Lower leg skin (tissue), 4 donors: Measurements from ENCODE around the gene PLOD1. TPM values are rescaled to one million over a fixed set of nuclear protein-coding genes. Genes with fewer than 3 reads are reported as not detected.
"Not testable (repeated sequence)": the region's sequence is repeated elsewhere in the genome, so short reads cannot be mapped to it uniquely, and the experiment has no call there.

Experiments used
- DNase-seq, 2 donors: peaks; one replicate each; pipeline ENCODE4 v3.0.0-alpha.2; 2019; ENCODE audit warnings: low spot score in 2 of 2
- H3K4me3 ChIP-seq: fragments of 200-600 bp; sonication (generic); 2 replicates; pipeline ENCODE4 v1.5.1; 2017; ENCODE audit warnings: mild to moderate bottlenecking, low read depth; ENCODE audit not compliant: poor library complexity, severe bottlenecking
- CTCF ChIP-seq, 3 donors: fragments of 450-650 bp; IDR thresholded peaks; one replicate each; pipeline ENCODE4 v1.5.1; 2016; ENCODE audit warnings: antibody characterized with exemption in 3 of 3, mild to moderate bottlenecking in 3 of 3, moderate library complexity in 2 of 3
- POLR2A ChIP-seq, 2 donors: fragments of 450-650 bp; IDR thresholded peaks; one replicate each; pipeline ENCODE4 v1.6.1; 2016 to 2017; ENCODE audit warnings: antibody characterized with exemption in 2 of 2, mild to moderate bottlenecking in 1 of 2, moderate library complexity in 1 of 2
- WGBS, 2 donors: methylation state at CpG; one replicate each; pipeline ENCODE4 v1.1.5; 2018; 5-methylcytosine and 5-hydroxymethylcytosine counted together
- intact Hi-C: fragments of 100-400 bp; cut with DNase I; formaldehyde crosslinking; loops from one replicate; pipeline ENCODE4 v1.15.0; 2023; ENCODE audit warnings: low total_unique reads
- total RNA-seq, 4 donors: library from RNA; depleted of rRNA; stranded (reverse); fragments of >200 nt; gene quantifications; one replicate each; pipeline ENCODE4 v1.1.0, GENCODE V29; 2016

Gene PLOD1
- total RNA-seq, 4 donors from 2014 or later, result 26.5 to 54.0 (median 41.3) TPM

GRCh38 chr1:11923827-11924113 is 10.7 kb upstream of the PLOD1 start:
- WGBS, 2 donors, result 48 to 54% methylated on average over 5 of the region's 5 CpGs
- TF ChIP-seq CTCF (IDR thresholded peaks at IDR 0.05) (no peak), POLR2A (IDR thresholded peaks at IDR 0.05) (no peak)
- intact Hi-C loops, result no loop called here
- no peak for DNase-seq
- H3K4me3 ChIP-seq, result no peak overlapping the region

- WGBS, 2 donors, result 43 to 55% methylated on average over 15 to 16 of the region's 16 CpGs
- DNase-seq, result no peak
- intact Hi-C loops, result no loop called here
Measured at GRCh38 chr1:11924334-11925195, 10.0 kb upstream of the PLOD1 start.

GRCh38 chr1:11925196-11925937 is 9.2 kb upstream of the PLOD1 start:
- 15% methylated on average over 4 of the region's 54 CpGs; no CpG with 5 or more reads in 1 of the 2 donors for WGBS, 2 donors
- DNase-seq, intact Hi-C loops: not testable (repeated sequence)
- peak overlapping the region; percentile 65 for H3K4me3 ChIP-seq

More at GRCh38 chr1:11924334-11925195, 10.0 kb upstream of the PLOD1 start:
- peak overlapping the region; percentile 65 for H3K4me3 ChIP-seq
- TF ChIP-seq CTCF (IDR thresholded peaks at IDR 0.05) (no peak), POLR2A (IDR thresholded peaks at IDR 0.05) (no peak)

GRCh38 chr1:11925938-11926292 is 8.6 kb upstream of the PLOD1 start:
- TF ChIP-seq POLR2A (IDR thresholded peaks at IDR 0.05) (no peak), CTCF (IDR thresholded peaks at IDR 0.05) (no peak)
- DNase-seq, result no peak
- WGBS, 2 donors, result 0% methylated on average over 2 of the region's 41 CpGs; no CpG with 5 or more reads in 1 of the 2 donors
- intact Hi-C loops, result no loop called here
- H3K4me3 ChIP-seq, result peak overlapping the region; percentile 65

GRCh38 chr1:11927866-11928592 is 6.5 kb upstream of the PLOD1 start:
- TF ChIP-seq CTCF (IDR thresholded peaks at IDR 0.05) (no peak), POLR2A (IDR thresholded peaks at IDR 0.05) (no peak)
- intact Hi-C loops, result no loop called here
- DNase-seq, result no peak

GRCh38 chr1:11929849-11930248 is 4.7 kb upstream of the PLOD1 start:
- 2 to 7% methylated on average over 5 of the region's 5 CpGs for WGBS, 2 donors
- DNase-seq, result peak; percentile 79 to 96
- TF ChIP-seq CTCF (IDR thresholded peaks at IDR 0.05) (no peak), POLR2A (IDR thresholded peaks at IDR 0.05) (no peak)
- H3K4me3 ChIP-seq, result no peak overlapping the region
- intact Hi-C loops, result no loop called here

More at GRCh38 chr1:11927866-11928592, 6.5 kb upstream of the PLOD1 start:
- no peak overlapping the region for H3K4me3 ChIP-seq
- 47 to 52% methylated on average over 5 of the region's 5 CpGs for WGBS, 2 donors
